HepG2 (cell line): ENCODE data around the gene SPX. TPM values are rescaled to one million over a fixed set of nuclear protein-coding genes. Genes with fewer than 3 reads are reported as not detected.

Experiments used
- ATAC-seq: fragments of 200-7000 bp; cut with Tn5 transposase; 3 replicates; pipeline ENCODE4 v1.9.1; 2020; ENCODE audit warnings: mild to moderate bottlenecking, moderate library complexity
- BruUV-seq: library from RNA; stranded (reverse); fragments of 400-500 nt; replicated peaks from 2 replicates; lab custom pipeline; 2021; lab: Mats Ljungman, UMichigan
- CTCF ChIA-PET: fragments of 300-600 bp; formaldehyde crosslinking; extraction: SDS; loops from one replicate; lab custom pipeline; 2021; ENCODE audit warnings: low total read pairs, inconsistent platforms, low intra/inter-chr PET ratio; lab: Yijun Ruan, JAX
- POLR2A ChIA-PET: fragments of 350-600 bp; sonication (Branson Sonifier 250); formaldehyde crosslinking; loops from one replicate; lab custom pipeline; 2020; ENCODE audit warnings: antibody characterized with exemption, inconsistent platforms; lab: Yijun Ruan, JAX
- DNase-seq: peaks from one replicate; pipeline ENCODE4 v3.0.0-alpha.2; 2015; ENCODE audit warnings: low spot score
- FAIRE-seq: peaks from 3 replicates; lab custom pipeline; 2011; peaks lifted over from hg19 to GRCh38; lab: Jason Lieb, UNC
- H2AFZ ChIP-seq: one replicate; pipeline ENCODE4 v1.6.1; 2011; ENCODE audit warnings: low read length, inconsistent platforms
- H3K27ac ChIP-seq: fragments of 300-600 bp; 3 replicates; pipeline ENCODE4 v1.8.0; 2011; ENCODE audit warnings: mixed run types, mild to moderate bottlenecking, mixed read lengths, low read length, inconsistent platforms; ENCODE audit not compliant: insufficient read depth; ENCODE audit errors: extremely low read length
- H3K27me3 ChIP-seq, 2 experiments: fragments of 200-600 bp in 1 of 2; 2 replicates in 1 of 2; 3 replicates in 1 of 2; pipeline versions ENCODE4 v1.6.0 to v1.8.0; 2011; ENCODE audit warnings: low read length in 2 of 2, mild to moderate bottlenecking in 2 of 2, moderate library complexity in 2 of 2, inconsistent platforms in 1 of 2; ENCODE audit not compliant: insufficient read depth in 2 of 2, control insufficient read depth in 1 of 2
- H3K36me3 ChIP-seq, 2 experiments: fragments of 200-600 bp in 1 of 2; replicated peaks in 1 of 2; 2 replicates in 1 of 2; 3 replicates in 1 of 2; pipeline versions ENCODE4 v1.5.1 to v1.8.0; 2011; ENCODE audit warnings: low read length in 2 of 2, inconsistent platforms in 1 of 2; ENCODE audit not compliant: insufficient read depth in 2 of 2, control insufficient read depth in 1 of 2
- H3K4me1 ChIP-seq: 2 replicates; pipeline ENCODE4 v1.5.1; 2012; ENCODE audit warnings: low read length, inconsistent platforms; ENCODE audit not compliant: insufficient read depth
- H3K4me2 ChIP-seq: 2 replicates; pipeline ENCODE4 v1.6.0; 2011; ENCODE audit warnings: low read depth, low read length, inconsistent platforms
- H3K4me3 ChIP-seq, 3 experiments: fragments of 200-600 bp in 1 of 3; sonication (generic), shearing (Covaris generic) in 1 of 3; replicated peaks in 1 of 3; 2 replicates each; pipeline ENCODE4 v1.5.1; 2011 to 2016; ENCODE audit warnings: low read length in 3 of 3, inconsistent platforms in 2 of 3, low read depth in 2 of 3, mild to moderate bottlenecking in 2 of 3, control low read depth in 1 of 3, mixed read lengths in 1 of 3; ENCODE audit not compliant: insufficient read depth in 1 of 3
- H3K79me2 ChIP-seq: one replicate; pipeline ENCODE4 v1.6.1; 2011; ENCODE audit warnings: low read length, inconsistent platforms; ENCODE audit not compliant: insufficient read depth
- H3K9ac ChIP-seq: 2 replicates; pipeline ENCODE4 v1.6.0; 2011; ENCODE audit warnings: mild to moderate bottlenecking, low read depth, low read length, inconsistent platforms; ENCODE audit not compliant: insufficient read depth
- H3K9me3 ChIP-seq: 2 replicates; pipeline ENCODE4 v1.5.1; 2012; ENCODE audit warnings: mild to moderate bottlenecking, low read length
- H4K20me1 ChIP-seq: 2 replicates; pipeline ENCODE4 v1.6.0; 2011; ENCODE audit warnings: inconsistent platforms, mild to moderate bottlenecking, low read length, moderate library complexity; ENCODE audit not compliant: insufficient read depth
- AGO1 ChIP-seq: fragments of 200-400 bp; formaldehyde crosslinking; IDR thresholded peaks from 2 replicates; pipeline ENCODE4 v1.6.1; 2017; ENCODE audit warnings: mild to moderate bottlenecking, low read depth, low read length, moderate library complexity; ENCODE audit not compliant: poor library complexity, severe bottlenecking
- ATF4 ChIP-seq, 2 experiments: fragments of 450-650 bp in 1 of 2; sonication (generic) in 1 of 2; formaldehyde crosslinking; IDR thresholded peaks; 2 replicates each; pipeline versions ENCODE4 v1.5.0 to v1.8.0; 2020 to 2022; ENCODE audit warnings: mild to moderate bottlenecking in 1 of 2, missing genetic modification reagents in 1 of 2
- ISX ChIP-seq: sonication (generic); formaldehyde crosslinking; conservative IDR thresholded peaks from 2 replicates; pipeline ENCODE4 v1.5.0; 2020; ENCODE audit warnings: missing genetic modification reagents
- KAT7 ChIP-seq: IDR thresholded peaks from 2 replicates; pipeline ENCODE4 v1.6.1; 2018; ENCODE audit warnings: borderline replicate concordance, missing compliant biosample characterization
- KLF12 ChIP-seq: sonication (generic); formaldehyde crosslinking; IDR thresholded peaks from 2 replicates; pipeline ENCODE4 v1.4.0; 2020; ENCODE audit warnings: missing genetic modification reagents, borderline replicate concordance
- MED1 ChIP-seq: sonication (generic); formaldehyde crosslinking; IDR thresholded peaks from 2 replicates; pipeline ENCODE4 v1.4.0; 2020; ENCODE audit warnings: missing genetic modification reagents
- MIER2 ChIP-seq: IDR thresholded peaks from 2 replicates; pipeline ENCODE4 v1.6.1; 2016; ENCODE audit warnings: missing biosample characterization, missing genetic modification reagents
- MLX ChIP-seq: IDR thresholded peaks from 2 replicates; pipeline ENCODE4 v1.6.1; 2016
- PLRG1 ChIP-seq: fragments of 450-650 bp; conservative IDR thresholded peaks from 2 replicates; pipeline ENCODE4 v1.6.1; 2016
- REL ChIP-seq: sonication (generic); formaldehyde crosslinking; conservative IDR thresholded peaks from 2 replicates; pipeline ENCODE4 v1.8.0; 2022; ENCODE audit warnings: mild to moderate bottlenecking, missing genetic modification reagents, moderate library complexity
- TFE3 ChIP-seq: IDR thresholded peaks from 2 replicates; pipeline ENCODE4 v1.6.1; 2016
- ZBTB49 ChIP-seq: sonication (generic); formaldehyde crosslinking; IDR thresholded peaks from 2 replicates; pipeline ENCODE4 v1.4.0; 2020; ENCODE audit warnings: missing genetic modification reagents, borderline replicate concordance
- ZNF512B ChIP-seq: sonication (generic); formaldehyde crosslinking; IDR thresholded peaks from 2 replicates; pipeline ENCODE4 v1.5.1; 2020; ENCODE audit warnings: missing genetic modification reagents, mild to moderate bottlenecking, borderline replicate concordance
- WGBS: methylation state at CpG from one replicate; pipeline ENCODE4 v1.1.6; 2017; ENCODE audit warnings: low lambda C conversion rate; 5-methylcytosine and 5-hydroxymethylcytosine counted together
- in situ Hi-C: cut with HindIII; loops from 2 replicates; pipeline ENCODE4 v1.10.0; 2017; ENCODE audit warnings: low pct_unique_long_range_greater_than_20kb; ENCODE audit not compliant: extremely low pct_ligation_motif_present
- intact Hi-C: fragments of 100-400 bp; cut with micrococcal nuclease; formaldehyde crosslinking; loops from one replicate; pipeline ENCODE4 v1.10.0; 2022; ENCODE audit not compliant: unreplicated experiment
- polyA plus RNA-seq, 8 experiments: library from polyadenylated mRNA; depleted of rRNA in 3 of 8; stranded (reverse) in 7 of 8; unstranded in 1 of 8; fragments of >200 nt; fragmentation: Illumina TruSeq in 4 of 8; extraction: Trizol in 4 of 8; gene quantifications; 2 replicates each; pipeline versions ENCODE4 v1.2.1 to v1.2.3, GENCODE V29; 2011 to 2016; ENCODE audit warnings: low read depth in 4 of 8, missing spikeins in 1 of 8, mixed read lengths in 1 of 8; ENCODE audit not compliant: insufficient read depth in 1 of 8
- total RNA-seq, 5 experiments: library from RNA; depleted of rRNA; stranded (reverse); fragments of >200 nt; fragmentation: Illumina TruSeq; extraction: Trizol; gene quantifications; 2 replicates each; pipeline ENCODE4 v1.2.3, GENCODE V29; 2016; ENCODE audit warnings: low read depth in 1 of 5

Gene SPX
- total and polyA plus RNA-seq, 2 of the 13 experiments (the other 11 are each of a cell fraction or from before 2014, with no cell fraction given) = 0.07 to 0.16 TPM

- TF ChIP-seq ATF4 (CRISPR knock-in tag; IDR thresholded peaks at IDR 0.05) = no peak
- TF ChIP-seq ISX (CRISPR knock-in tag) = no peak
- no peak for TF ChIP-seq MIER2
- no peak for TF ChIP-seq ZBTB49 (CRISPR knock-in tag)
- TF ChIP-seq REL (CRISPR knock-in tag) = no peak
- TF ChIP-seq PLRG1 = no peak
Measured at GRCh38 chr12:21526721-21527345, 737 bp downstream of the SPX start (continued).

GRCh38 chr12:21527451-21528180, 1.5 kb downstream of the SPX start:
- BruUV-seq = no TSS peak
- peak overlapping the region; percentile 56 for H2AFZ ChIP-seq
- 0% methylated on average over 1 of the region's 57 CpGs for WGBS
- POLR2A ChIA-PET = interaction anchor here (0.9 kb wide), 1 partner anchor 90 kb away, joined by 3 read pairs; the partner anchor contains the start of gene PYROXD1
- intact Hi-C loops (no loop called here), in situ Hi-C loops (no loop called here)
- H3K9me3 ChIP-seq = no peaks in the 10 kb centered on the region
- CTCF ChIA-PET = no interaction called here
- no peaks in the 10 kb centered on the region for H4K20me1 ChIP-seq
- ATAC-seq (peak; percentile 94), FAIRE-seq (no peak), DNase-seq (no peak)
- peak overlapping the region; percentile 84 for H3K4me2 ChIP-seq
- peaks cover 0 to 23% of the 10 kb centered on the region in 2 experiments; a peak in 3 of 5 replicates for H3K27me3 ChIP-seq
- H3K9ac ChIP-seq = no peak overlapping the region
- no peaks in the 10 kb centered on the region for H3K36me3 ChIP-seq
- H3K27ac ChIP-seq = no peak overlapping the region
- H3K79me2 ChIP-seq = no peaks in the 10 kb centered on the region
- H3K4me3 ChIP-seq = peak overlapping the region; percentile 54 to 77 (median 63)
- H3K4me1 ChIP-seq = peaks cover 11% of the 10 kb centered on the region
- TF ChIP-seq AGO1 (no peak), MLX (CRISPR knock-in tag) (no peak), MED1 (no peak), ZNF512B (CRISPR knock-in tag) (peak; percentile 62; the same call in 1 of the 2 replicates), TFE3 (CRISPR knock-in tag) (no peak), KAT7 (CRISPR knock-in tag) (no peak), KLF12 (no peak)
